ENCODE measurements around the gene CLDN19. TPM values are rescaled to one million over a fixed set of nuclear protein-coding genes. Genes with fewer than 3 reads are reported as not detected.

CLDN19 gene
- not detected for total RNA-seq
- long read RNA-seq: 0 reads

- ATAC-seq (ENCODE audit: poor library complexity) (no peak), DNase-seq (no peak)
- intact Hi-C loops (cut with DNase I): no loop called here
Measured at GRCh38 chr1:42739753-42740700, at the start of gene CLDN19. Gene CLDN19 (minus strand): TSS chr1:42740236. CDS start chr1:42740063, 173 bp downstream.

GRCh38 chr1:42788021-42788420 lies 48.0 kb upstream of the CLDN19 start:
- DNase-seq (no peak), ATAC-seq (ENCODE audit: poor library complexity) (no peak)
- intact Hi-C loops (cut with DNase I): no loop called here

- no peak for DNase-seq
- intact Hi-C loops (cut with DNase I): no loop called here
- peak; percentile 26 for ATAC-seq (ENCODE audit: poor library complexity)
Measured at GRCh38 chr1:42786097-42786496, 46.1 kb upstream of the CLDN19 start.

- DNase-seq: peak; percentile 55
- peak; percentile 56 for ATAC-seq (ENCODE audit: poor library complexity)
- intact Hi-C loops (cut with DNase I): no loop called here
Measured at GRCh38 chr1:42784946-42785693, 45.1 kb upstream of the CLDN19 start, which contains the start of gene TMEM269. Gene TMEM269 (plus strand): TSS chr1:42784991. CDS start chr1:42789894, 4,903 bp downstream.

- intact Hi-C loops (cut with DNase I): no loop called here
- ATAC-seq (ENCODE audit: poor library complexity) (no peak), DNase-seq (no peak)
Measured at GRCh38 chr1:42784547-42784945, 44.5 kb upstream of the CLDN19 start.

DNA sequence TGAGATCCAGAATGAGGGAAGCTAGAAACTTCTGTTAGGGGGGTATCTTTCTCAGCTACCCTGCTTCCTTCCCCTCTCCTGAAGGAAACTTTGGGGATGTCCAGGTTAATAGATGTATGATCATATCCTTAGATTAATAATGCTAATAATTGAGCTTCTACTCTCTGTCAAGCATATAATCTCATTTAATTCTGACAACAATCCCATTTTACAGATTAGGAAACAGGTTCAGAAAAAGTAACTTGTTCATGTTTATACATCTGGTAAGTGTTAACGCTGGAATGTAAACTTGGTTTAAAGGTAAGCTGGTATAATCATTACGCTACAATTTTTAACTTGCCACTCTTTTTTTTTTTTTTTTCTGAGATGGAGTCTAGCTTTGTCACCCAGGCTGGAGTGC lies 43.1 kb upstream of the CLDN19 start:
- ATAC-seq (ENCODE audit: poor library complexity) (no peak), DNase-seq (no peak)
- intact Hi-C loops (cut with DNase I): no loop called here

DNA sequence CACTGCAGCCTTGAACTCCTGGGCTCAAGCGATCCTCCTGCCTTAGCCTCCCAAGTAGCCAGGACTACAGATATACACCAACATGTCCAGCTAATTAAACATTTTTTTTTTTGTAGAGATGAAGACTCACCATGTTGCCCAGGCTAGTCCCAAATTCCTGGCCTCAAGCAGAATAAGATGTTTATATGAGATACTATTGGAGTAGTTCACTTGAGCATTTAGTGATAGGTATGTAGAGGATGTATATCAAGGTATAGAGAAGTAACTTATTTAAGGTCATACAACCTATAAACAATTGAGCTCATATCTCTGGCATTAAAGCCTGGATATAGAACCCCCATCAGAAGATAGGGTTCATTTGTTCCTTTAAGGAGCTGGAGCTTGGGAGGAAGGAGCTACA lies 40.1 kb upstream of the CLDN19 start:
- no peak for DNase-seq
- ATAC-seq (ENCODE audit: poor library complexity): no peak
- intact Hi-C loops (cut with DNase I): no loop called here

- DNase-seq: no peak
- intact Hi-C loops (cut with DNase I): loop anchor here (5.0 kb wide), 1 partner anchor 293 kb away; no protein-coding TSS in a partner anchor
- ATAC-seq (ENCODE audit: poor library complexity): no peak
Measured at GRCh38 chr1:42779725-42780124, 39.7 kb upstream of the CLDN19 start.

DNA sequence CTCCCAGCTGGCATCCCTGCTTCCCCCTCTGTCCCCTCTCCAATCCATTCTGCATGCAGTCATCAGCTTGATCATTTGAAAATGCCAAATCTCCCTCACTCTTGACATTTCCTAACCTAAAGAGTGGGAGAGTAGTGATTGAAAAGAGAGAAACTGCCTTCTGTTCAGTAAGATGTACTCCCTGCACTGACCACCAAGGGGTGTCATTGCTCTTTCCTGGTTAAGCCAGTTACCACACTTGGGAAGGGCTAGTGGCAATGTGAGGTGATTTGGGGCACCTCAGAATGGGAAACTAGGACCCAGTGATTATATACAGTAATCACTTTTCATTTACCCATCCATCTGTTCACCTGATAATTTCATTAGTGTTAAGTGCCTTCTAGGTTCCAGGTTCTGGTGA lies 37.8 kb upstream of the CLDN19 start:
- intact Hi-C loops (cut with DNase I): loop anchor here (5.0 kb wide), 1 partner anchor 294 kb away; no protein-coding TSS in a partner anchor
- DNase-seq (no peak), ATAC-seq (ENCODE audit: poor library complexity) (peak; percentile 73)

GRCh38 chr1:42776502-42776901 lies 36.5 kb upstream of the CLDN19 start:
- ATAC-seq (ENCODE audit: poor library complexity) (no peak), DNase-seq (no peak)
- intact Hi-C loops (cut with DNase I): loop anchor here (5.0 kb wide), 1 partner anchor 296 kb away; no protein-coding TSS in a partner anchor

DNA sequence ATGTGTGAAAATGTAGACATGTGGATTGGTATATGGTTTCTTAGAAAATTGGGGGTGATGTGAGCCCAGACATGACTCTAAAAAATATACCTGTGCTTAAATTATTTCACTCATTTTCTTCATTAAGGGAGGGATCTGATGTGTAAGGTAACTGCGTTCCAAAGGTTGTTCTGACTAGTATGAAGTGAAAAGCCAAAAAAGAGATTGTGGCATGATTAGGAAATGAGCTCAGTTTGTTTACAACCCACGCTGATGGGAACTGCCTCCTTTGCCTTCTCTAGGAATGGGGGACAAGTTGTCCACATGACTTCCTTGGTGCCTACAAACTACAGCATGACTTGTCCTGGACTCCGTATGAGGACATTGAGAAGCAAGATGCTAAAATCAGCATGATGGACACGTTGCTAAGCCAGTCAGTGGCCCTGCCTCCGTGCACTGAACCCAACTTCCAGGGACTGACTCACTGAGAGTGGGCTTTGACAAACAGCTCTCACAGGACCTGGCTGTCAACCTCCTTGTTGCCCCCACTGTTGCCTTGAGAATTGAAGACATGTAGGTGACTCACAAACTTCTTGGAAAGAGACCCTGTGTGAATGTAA lies 35.0 kb upstream of the CLDN19 start:
- intact Hi-C loops (cut with DNase I): loop anchor here (5.0 kb wide), 1 partner anchor 297 kb away; no protein-coding TSS in a partner anchor
- ATAC-seq (ENCODE audit: poor library complexity) (no peak), DNase-seq (no peak)

- intact Hi-C loops (cut with DNase I): no loop called here
- DNase-seq (no peak), ATAC-seq (ENCODE audit: poor library complexity) (no peak)
Measured at GRCh38 chr1:42773420-42773819, 33.4 kb upstream of the CLDN19 start.

- no peak for DNase-seq
- intact Hi-C loops (cut with DNase I): no loop called here
- no peak for ATAC-seq (ENCODE audit: poor library complexity)
Measured at GRCh38 chr1:42769811-42770210, 29.8 kb upstream of the CLDN19 start.

- DNase-seq (no peak), ATAC-seq (ENCODE audit: poor library complexity) (no peak)
- intact Hi-C loops (cut with DNase I): no loop called here
Measured at GRCh38 chr1:42768172-42768571, 28.1 kb upstream of the CLDN19 start.

- intact Hi-C loops (cut with DNase I): no loop called here
- ATAC-seq (ENCODE audit: poor library complexity): peak; percentile 35
- no peak for DNase-seq
Measured at GRCh38 chr1:42767510-42768000, 27.5 kb upstream of the CLDN19 start.

DNA sequence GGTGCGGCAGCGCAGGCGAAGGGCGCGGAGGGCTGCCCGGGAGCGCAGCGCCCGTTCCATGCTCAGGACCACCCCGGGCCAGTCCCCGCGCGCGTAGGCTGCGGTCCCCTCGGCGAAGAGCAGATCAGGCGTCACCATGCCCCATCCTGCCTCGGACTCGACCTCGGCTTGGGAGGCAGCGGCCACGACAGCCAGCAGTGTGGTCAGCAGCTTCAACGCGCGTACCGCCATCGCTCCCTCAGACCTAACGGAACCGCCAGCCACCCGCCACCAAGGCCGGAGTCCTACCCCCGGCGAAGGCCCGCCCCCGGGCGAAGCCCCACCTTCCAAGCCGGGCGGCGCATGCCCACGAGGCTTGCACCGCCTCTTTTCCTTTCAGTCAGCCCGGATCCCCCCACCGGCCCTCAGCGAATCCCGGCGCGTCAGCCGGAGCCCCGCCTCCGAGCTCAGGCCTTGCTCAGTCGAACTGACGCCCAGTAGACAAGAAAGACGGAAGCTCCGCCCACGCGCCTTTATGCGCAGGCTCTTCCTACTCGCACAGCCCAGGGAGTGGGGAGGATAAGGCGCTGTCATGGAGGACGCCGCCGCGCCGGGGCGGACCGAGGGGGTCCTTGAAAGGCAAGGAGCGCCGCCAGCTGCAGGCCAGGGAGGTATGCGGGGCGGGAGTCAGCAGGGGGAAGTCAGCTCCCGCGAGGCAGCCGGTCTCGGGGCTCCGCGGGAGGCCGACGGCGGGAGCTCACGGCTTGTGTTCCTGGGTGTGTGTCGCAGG lies 26.9 kb upstream of the CLDN19 start, which contains the start of the genes C1orf50 and P3H1:
Gene C1orf50, plus strand, starts transcription at position 509 of the 769 bp plus-strand sequence. Its CDS starts 63 bp downstream, at position 572.
Gene P3H1, minus strand, starts transcription at position 288 of the 769 bp plus-strand sequence. Its CDS starts 57 bp downstream, at position 231.
- ATAC-seq (ENCODE audit: poor library complexity) (peak; percentile 96), DNase-seq (peak; percentile 100)
- intact Hi-C loops (cut with DNase I): no loop called here

DNA sequence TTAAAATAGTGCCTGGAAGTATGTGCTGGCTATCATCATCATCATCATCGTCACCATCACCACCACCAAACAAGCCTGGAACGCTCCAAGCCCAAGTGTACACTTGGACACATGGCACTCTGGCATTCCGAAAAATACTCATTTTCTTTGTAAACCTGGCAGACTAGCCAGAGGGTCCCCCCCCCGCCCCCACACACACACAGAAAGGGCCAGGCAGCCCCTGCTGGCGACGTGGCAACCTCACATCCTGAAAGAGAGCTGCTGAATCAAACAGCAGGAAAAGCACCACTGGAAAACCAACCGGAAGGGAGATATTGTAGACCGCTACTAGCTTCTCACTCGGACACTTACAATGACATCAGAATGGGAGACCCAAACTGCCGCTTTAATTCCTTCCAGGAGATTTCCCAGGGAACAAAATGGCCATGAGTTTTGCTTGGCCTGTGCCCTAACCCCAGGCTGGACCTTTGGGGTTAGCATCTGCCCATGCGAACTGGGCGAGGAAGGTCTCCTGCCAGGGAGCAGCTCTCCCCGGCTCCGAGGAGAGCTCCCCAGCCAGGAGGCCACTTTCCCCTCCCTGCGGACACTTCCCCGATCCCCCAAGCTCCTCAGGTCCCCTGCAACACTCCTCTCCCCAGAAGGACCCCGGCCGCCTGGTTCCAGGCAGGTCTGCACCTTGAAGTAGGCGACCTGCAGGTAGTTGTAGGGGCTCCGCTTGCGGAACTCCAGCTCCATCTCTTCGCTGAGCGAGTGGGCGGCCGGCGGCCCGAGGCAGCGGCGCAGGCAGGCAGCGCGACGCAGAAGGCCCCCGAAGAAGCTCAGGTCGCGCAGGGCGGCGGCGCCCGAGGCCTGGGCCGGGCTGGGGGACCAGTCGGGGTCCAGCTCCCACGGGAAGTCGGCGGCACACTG lies 26.1 kb upstream of the CLDN19 start:
- ATAC-seq (ENCODE audit: poor library complexity) (peak; percentile 22), DNase-seq (peak; percentile 64)
- intact Hi-C loops (cut with DNase I): no loop called here

All from Right ventricle myocardium superior (tissue), 1 donor.